ENCODE results near the gene DTYMK.

The DTYMK gene

GRCh38 chr2:241654551-241654950, 32.1 kb downstream of the DTYMK start:
- H3K4me1 Mint-ChIP-seq (ENCODE audit: low read depth): peaks cover 3% of the 10 kb centered on the region
- H3K36me3 Mint-ChIP-seq (ENCODE audit: low read depth): peaks cover 85% of the 10 kb centered on the region
- H3K4me3 Mint-ChIP-seq: no peak overlapping the region
- DNase-seq: no peak
- no peaks in the 10 kb centered on the region for H3K27me3 Mint-ChIP-seq
- no peak overlapping the region for H3K27ac Mint-ChIP-seq
- H3K9me3 Mint-ChIP-seq: no peaks in the 10 kb centered on the region

GRCh38 chr2:241653210-241653750, 33.3 kb downstream of the DTYMK start:
- no peak overlapping the region for H3K4me3 Mint-ChIP-seq
- H3K4me1 Mint-ChIP-seq (ENCODE audit: low read depth): peaks cover 11% of the 10 kb centered on the region
- no peak overlapping the region for H3K27ac Mint-ChIP-seq
- H3K36me3 Mint-ChIP-seq (ENCODE audit: low read depth): peaks cover 73% of the 10 kb centered on the region
- DNase-seq: no peak
- H3K27me3 Mint-ChIP-seq: no peaks in the 10 kb centered on the region
- H3K9me3 Mint-ChIP-seq: no peaks in the 10 kb centered on the region

- Mint-ChIP-seq H3K36me3 (ENCODE audit: low read depth) (peaks cover 69% of the 10 kb centered on the region), H3K4me3 (no peak overlapping the region), H3K4me1 (ENCODE audit: low read depth) (peaks cover 11% of the 10 kb centered on the region), H3K27ac (no peak overlapping the region), H3K27me3 (no peaks in the 10 kb centered on the region), H3K9me3 (no peaks in the 10 kb centered on the region)
- DNase-seq: no peak
These were observed 33.9 kb downstream of the DTYMK start for GRCh38 chr2:241652722-241653121.

- no peak overlapping the region for H3K4me3 Mint-ChIP-seq
- H3K27me3 Mint-ChIP-seq: no peaks in the 10 kb centered on the region
- no peaks in the 10 kb centered on the region for H3K9me3 Mint-ChIP-seq
- peaks cover 11% of the 10 kb centered on the region for H3K4me1 Mint-ChIP-seq (ENCODE audit: low read depth)
- peaks cover 63% of the 10 kb centered on the region for H3K36me3 Mint-ChIP-seq (ENCODE audit: low read depth)
- DNase-seq: no peak
- H3K27ac Mint-ChIP-seq: no peak overlapping the region
These were observed 34.5 kb downstream of the DTYMK start for GRCh38 chr2:241652142-241652541.

- H3K9me3 Mint-ChIP-seq: no peaks in the 10 kb centered on the region
- no peaks in the 10 kb centered on the region for H3K27me3 Mint-ChIP-seq
- no peak overlapping the region for H3K4me3 Mint-ChIP-seq
- no peak for DNase-seq
- H3K36me3 Mint-ChIP-seq (ENCODE audit: low read depth): peaks cover 56% of the 10 kb centered on the region
- H3K27ac Mint-ChIP-seq: no peak overlapping the region
- peaks cover 19% of the 10 kb centered on the region for H3K4me1 Mint-ChIP-seq (ENCODE audit: low read depth)
These were observed 36.7 kb downstream of the DTYMK start for GRCh38 chr2:241649927-241650326.

- DNase-seq: no peak
- Mint-ChIP-seq H3K36me3 (ENCODE audit: low read depth) (peaks cover 55% of the 10 kb centered on the region), H3K27ac (no peak overlapping the region), H3K4me1 (ENCODE audit: low read depth) (peaks cover 20% of the 10 kb centered on the region), H3K27me3 (no peaks in the 10 kb centered on the region), H3K4me3 (no peak overlapping the region), H3K9me3 (no peaks in the 10 kb centered on the region)
These were observed 37.2 kb downstream of the DTYMK start for GRCh38 chr2:241649404-241649803.

- no peak overlapping the region for H3K4me3 Mint-ChIP-seq
- no peaks in the 10 kb centered on the region for H3K27me3 Mint-ChIP-seq
- H3K36me3 Mint-ChIP-seq (ENCODE audit: low read depth): peaks cover 55% of the 10 kb centered on the region
- peaks cover 22% of the 10 kb centered on the region for H3K4me1 Mint-ChIP-seq (ENCODE audit: low read depth)
- H3K9me3 Mint-ChIP-seq: no peaks in the 10 kb centered on the region
- H3K27ac Mint-ChIP-seq: no peak overlapping the region
- DNase-seq: no peak
These were observed 38.2 kb downstream of the DTYMK start for GRCh38 chr2:241648453-241648852.

- H3K27me3 Mint-ChIP-seq: no peaks in the 10 kb centered on the region
These were observed 40.5 kb downstream of the DTYMK start for GRCh38 chr2:241645915-241646645.

GRCh38 chr2:241645056-241645914, 41.3 kb downstream of the DTYMK start:
- H3K4me3 Mint-ChIP-seq: no peak overlapping the region
- no peak for DNase-seq
- no peak overlapping the region for H3K27ac Mint-ChIP-seq
- no peaks in the 10 kb centered on the region for H3K27me3 Mint-ChIP-seq
- peaks cover 47% of the 10 kb centered on the region for H3K36me3 Mint-ChIP-seq (ENCODE audit: low read depth)
- H3K4me1 Mint-ChIP-seq (ENCODE audit: low read depth): peaks cover 41% of the 10 kb centered on the region
- H3K9me3 Mint-ChIP-seq: no peaks in the 10 kb centered on the region

More at GRCh38 chr2:241645915-241646645, 40.5 kb downstream of the DTYMK start:
- Mint-ChIP-seq H3K4me1 (ENCODE audit: low read depth) (peaks cover 36% of the 10 kb centered on the region), H3K9me3 (no peaks in the 10 kb centered on the region), H3K4me3 (no peak overlapping the region), H3K27ac (no peak overlapping the region), H3K36me3 (ENCODE audit: low read depth) (peaks cover 46% of the 10 kb centered on the region)
- no peak for DNase-seq

GRCh38 chr2:241641631-241642030, 45.0 kb downstream of the DTYMK start:
- Mint-ChIP-seq H3K9me3 (no peaks in the 10 kb centered on the region), H3K4me3 (no peak overlapping the region), H3K36me3 (ENCODE audit: low read depth) (peaks cover 70% of the 10 kb centered on the region), H3K27me3 (no peaks in the 10 kb centered on the region), H3K4me1 (ENCODE audit: low read depth) (peaks cover 56% of the 10 kb centered on the region), H3K27ac (peak overlapping the region; percentile 53)
- no peak for DNase-seq

GRCh38 chr2:241640165-241640795, 46.3 kb downstream of the DTYMK start:
- Mint-ChIP-seq H3K27me3 (no peaks in the 10 kb centered on the region), H3K9me3 (no peaks in the 10 kb centered on the region), H3K36me3 (ENCODE audit: low read depth) (peaks cover 67% of the 10 kb centered on the region), H3K27ac (peak overlapping the region; percentile 53), H3K4me3 (peak overlapping the region; percentile 89), H3K4me1 (ENCODE audit: low read depth) (peaks cover 54% of the 10 kb centered on the region)
- no peak for DNase-seq

- Mint-ChIP-seq H3K27me3 (no peaks in the 10 kb centered on the region), H3K36me3 (ENCODE audit: low read depth) (peaks cover 66% of the 10 kb centered on the region), H3K4me3 (peak overlapping the region; percentile 89), H3K4me1 (ENCODE audit: low read depth) (peaks cover 57% of the 10 kb centered on the region), H3K9me3 (no peaks in the 10 kb centered on the region), H3K27ac (peak overlapping the region; percentile 53)
- DNase-seq: no peak
These were observed 47.2 kb downstream of the DTYMK start for GRCh38 chr2:241639385-241639784.

- Mint-ChIP-seq H3K36me3 (ENCODE audit: low read depth) (peaks cover 66% of the 10 kb centered on the region), H3K4me1 (ENCODE audit: low read depth) (peaks cover 57% of the 10 kb centered on the region), H3K4me3 (peak overlapping the region; percentile 89), H3K27me3 (no peaks in the 10 kb centered on the region), H3K27ac (peak overlapping the region; percentile 94), H3K9me3 (no peaks in the 10 kb centered on the region)
- no peak for DNase-seq
These were observed 47.7 kb downstream of the DTYMK start for GRCh38 chr2:241638940-241639339.

- Mint-ChIP-seq H3K4me3 (peak overlapping the region; percentile 89), H3K36me3 (ENCODE audit: low read depth) (peaks cover 69% of the 10 kb centered on the region), H3K27me3 (no peaks in the 10 kb centered on the region), H3K4me1 (ENCODE audit: low read depth) (peaks cover 54% of the 10 kb centered on the region), H3K9me3 (no peaks in the 10 kb centered on the region), H3K27ac (peak overlapping the region; percentile 94)
- DNase-seq: no peak
These were observed 48.6 kb downstream of the DTYMK start for GRCh38 chr2:241637795-241638660.
